Epidermal melanocyte (primary cell): Measurements from ENCODE around the gene NCCRP1.
"Not testable (repeated sequence)": the region's sequence is repeated elsewhere in the genome, so short reads cannot be mapped to it uniquely, and the experiment has no call there.

Experiments
- DNase-seq: peaks from one replicate; pipeline ENCODE4 v3.0.0; 2011; ENCODE audit warnings: low spot score; ENCODE audit not compliant: insufficient read length

NCCRP1 gene

DNA sequence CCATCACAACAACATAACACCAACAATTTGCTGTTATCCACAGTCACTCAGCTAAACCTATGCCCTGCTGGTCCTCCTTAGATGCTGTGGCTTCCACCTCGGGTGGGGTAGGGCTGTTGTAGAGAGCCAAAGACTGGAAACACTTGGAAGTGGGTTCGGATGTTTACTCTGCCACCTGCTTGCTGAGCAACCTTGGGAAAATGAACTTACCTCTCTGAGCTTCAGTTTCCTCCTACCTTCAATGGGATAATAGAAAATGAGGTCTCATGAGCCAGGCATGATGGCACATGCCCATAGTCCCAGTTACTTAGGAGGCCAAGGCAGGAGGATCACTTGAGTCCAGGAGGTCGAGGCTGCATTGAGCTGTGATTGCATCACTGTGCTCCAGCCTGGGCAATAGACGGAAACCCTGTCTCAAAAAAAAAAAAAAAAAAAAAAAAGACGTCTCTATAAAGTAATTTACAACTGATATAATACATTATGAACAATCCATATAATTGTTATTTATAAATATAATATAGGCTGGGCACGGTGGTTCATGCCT is 10.6 kb downstream of the NCCRP1 start:
- DNase-seq = no peak

DNA sequence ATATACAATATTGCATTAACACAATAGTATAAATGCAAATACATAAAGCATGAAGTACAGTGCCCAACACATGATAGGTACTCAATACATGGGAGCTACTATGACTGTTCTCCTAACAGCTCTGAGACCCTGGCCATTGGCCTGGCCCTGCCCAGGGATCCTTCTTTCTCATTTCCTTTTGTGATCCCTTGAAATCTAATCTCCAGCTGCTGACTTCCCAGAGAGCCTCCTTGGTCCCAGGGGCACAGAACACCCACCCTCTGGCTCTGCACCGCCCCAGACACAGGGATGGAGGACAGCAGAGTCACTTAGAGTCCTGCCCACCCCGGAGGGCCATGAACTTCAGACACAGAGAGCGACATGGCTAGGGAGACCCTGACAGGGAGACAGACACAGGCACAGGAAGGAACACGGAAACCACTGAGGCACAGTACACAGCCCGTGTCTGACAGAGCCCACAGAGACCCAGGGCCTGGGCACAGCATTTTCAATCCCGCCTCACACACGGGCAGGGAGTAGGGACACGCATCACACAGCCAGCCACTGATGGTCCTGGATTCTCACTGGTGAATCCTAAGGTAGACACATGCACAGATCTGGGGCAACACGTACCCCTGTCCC is 11.5 kb downstream of the NCCRP1 start:
- DNase-seq = no peak

DNA sequence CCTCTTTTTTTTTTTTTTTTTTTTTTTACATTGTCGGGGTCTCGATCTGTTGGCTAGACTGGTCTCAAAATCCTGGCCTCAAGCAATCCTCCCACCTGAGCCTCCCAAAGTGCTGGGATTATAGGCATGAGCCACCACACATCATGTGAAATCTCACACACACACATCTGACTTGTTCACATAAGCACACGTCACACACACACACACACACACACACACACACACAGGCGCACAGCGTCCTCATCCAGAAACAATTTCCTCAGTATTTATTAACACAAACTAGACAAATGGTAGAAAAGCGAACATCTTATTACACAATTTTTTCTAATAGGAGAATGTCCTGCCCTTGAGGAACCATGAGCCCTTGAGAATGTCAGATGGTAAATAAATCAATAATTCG is 12.4 kb downstream of the NCCRP1 start:
- no peak for DNase-seq

DNA sequence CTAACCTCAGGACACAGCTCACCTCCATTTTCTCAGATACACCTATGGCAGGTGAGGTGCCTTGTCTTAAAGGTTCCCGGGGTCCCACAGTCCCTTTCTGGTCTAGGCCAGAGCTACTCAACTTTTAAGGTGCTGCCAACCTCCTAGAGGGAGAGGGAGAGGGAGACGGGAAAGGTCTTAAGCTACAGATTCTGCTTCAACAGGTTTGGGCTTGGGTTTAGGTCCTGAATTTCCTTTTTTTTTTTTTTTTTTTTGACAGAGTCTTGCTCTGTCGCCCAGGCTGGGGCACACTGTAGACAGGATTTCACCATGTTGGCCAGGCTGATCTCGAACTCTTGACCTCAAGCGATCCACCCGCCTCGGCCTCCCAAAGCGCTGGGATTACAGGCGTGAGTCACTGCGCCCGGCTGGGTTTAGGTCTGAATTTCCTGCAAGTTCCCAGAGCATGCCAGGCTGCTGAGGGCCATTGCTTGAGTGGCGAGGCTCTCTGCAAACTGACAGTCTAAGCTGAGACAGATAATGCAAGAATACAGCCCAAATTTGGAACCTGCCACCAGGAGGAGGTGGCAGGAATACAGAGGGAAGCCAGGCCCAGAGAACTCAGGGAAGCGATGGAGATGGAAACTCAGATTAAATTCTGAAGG is 15.1 kb downstream of the NCCRP1 start:
- DNase-seq = no peak

DNA sequence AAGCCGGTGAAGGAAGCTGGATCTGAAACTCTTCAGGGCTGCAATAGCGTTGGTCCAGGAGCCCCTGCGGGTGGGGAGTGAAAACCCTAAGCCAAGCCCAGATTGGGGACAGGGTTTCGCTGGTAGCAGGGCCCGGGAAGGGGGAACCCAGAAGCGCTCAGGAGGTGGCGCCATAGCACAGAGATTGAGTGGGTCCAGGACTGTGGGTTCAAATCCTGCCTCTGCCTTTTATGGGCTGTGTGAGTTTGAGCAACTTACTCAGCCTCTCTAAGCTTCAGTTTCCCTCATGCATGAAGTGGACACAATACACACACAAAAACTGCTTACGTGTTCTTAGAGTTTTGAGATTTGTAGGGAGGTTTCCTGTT is 15.6 kb downstream of the NCCRP1 start:
- no peak for DNase-seq

DNA sequence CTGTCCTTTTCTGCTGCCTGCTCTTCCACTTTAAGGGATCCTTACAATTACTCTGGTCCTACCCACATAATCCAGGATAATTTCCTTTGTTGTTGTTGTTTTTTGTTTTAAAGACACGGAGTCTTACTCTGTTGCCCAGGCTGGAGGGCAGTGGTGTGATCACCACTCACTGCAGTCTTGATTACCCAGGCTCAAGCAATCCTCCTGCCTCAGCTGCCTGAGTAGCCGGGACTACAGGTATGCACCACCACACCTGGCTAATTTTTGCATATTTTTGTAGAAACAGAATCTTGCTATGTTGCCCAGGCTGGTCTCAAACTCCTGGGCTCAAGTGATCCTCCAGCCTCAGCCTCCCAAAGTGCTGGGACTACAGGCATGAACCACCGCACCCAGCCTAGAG is 18.6 kb downstream of the NCCRP1 start:
- not testable (repeated sequence) for DNase-seq

DNA sequence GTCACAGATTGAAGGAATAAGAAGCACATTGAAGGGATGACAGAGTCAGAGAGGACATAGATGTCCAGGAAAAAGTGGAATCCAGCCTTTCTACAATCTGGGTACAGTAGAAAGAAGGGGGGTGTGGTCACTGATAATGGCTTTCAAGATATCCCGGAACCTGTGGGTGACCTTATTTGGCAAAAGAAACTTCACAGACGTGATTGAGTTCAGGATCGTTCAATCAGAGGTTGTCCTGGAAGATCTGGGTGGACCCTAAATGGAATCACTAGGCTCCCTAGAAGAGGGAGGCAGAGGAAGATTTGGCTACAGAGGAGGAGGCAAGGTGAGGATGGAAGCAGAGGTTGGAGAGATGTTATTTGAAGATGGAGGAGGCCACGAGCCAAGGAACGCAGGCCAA is 20.3 kb downstream of the NCCRP1 start:
- DNase-seq = no peak

DNA sequence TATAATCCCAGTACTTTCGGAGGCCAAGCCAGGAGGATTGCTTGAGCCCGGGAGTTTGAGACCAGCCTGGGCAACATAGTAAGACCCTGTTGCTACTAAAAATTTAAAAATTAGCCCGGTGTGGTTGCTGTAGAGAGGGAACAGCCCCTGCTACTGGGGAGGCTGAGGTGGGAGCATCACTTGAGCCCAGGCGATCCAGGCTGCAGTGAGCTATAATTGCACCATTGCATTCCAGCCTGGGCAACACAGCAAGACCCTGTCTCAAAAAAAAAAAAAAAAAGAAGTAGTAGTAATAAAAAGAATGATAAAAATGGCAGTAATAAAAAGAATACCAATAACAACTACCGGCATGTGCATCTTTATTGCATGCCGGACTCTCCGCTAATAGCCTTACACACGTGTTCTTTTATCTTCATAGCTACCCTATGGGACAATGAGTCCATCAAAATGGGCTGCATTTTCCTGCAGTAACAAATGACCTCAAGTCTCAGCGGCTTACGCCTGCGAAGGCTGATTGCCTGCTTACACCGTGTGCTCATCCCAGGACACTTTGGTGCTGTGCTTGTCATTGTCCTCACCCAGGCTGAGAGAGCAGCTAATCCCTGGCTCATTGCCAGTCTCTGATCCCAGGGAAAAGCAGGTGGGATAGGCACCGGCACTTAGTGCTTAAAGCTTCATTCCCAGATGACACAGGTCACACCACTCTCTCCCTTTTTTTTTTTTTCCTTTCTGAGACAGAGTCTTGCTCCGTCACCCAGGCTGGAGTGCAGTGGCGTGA is 21.7 kb downstream of the NCCRP1 start:
- DNase-seq = no peak

DNA sequence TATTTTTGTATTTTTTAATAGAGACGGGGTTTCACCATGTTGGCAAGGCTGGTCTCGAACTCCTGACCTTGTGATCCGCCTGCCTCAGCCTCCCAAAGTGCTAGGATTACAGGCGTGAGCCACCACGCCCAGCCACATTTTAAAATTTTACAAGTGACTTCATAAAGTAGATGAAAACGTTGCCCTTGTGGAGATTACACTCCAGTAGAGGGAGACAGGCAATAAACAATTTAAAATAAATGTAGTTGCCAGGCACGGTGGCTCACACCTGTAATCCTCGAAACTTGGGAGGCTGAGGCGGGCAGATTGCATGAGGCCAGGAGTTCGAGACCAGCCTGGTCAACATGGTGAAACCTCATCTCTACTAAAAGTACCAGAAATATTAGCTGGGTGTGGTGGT is 22.3 kb downstream of the NCCRP1 start:
- DNase-seq = not testable (repeated sequence)

DNA sequence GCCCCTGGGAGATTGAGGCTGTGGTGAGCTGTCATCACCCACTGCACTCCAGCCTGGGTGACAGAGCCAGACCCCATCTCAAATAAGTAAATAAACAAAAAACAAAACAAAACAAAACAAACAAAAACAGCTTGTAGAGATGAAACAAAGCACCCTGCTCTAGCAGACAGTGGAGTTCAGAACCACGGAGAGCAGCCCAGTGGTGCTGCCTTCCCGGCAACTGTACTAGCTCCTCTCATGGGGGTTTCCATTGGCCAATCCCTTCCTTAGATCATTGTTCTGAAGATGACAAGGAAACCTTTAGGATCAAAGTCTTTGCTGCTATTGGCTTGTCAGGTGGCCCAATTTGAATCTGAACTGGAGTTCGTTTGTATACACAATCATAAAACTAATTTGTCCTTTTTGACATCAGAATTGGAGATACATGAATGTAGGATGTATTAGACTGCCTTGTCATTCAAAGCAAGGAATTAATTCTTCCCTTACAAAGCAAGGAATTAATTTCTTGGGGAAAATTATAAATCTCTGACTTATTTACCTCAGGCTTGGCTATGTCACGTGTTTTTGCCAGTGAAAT is 27.0 kb downstream of the NCCRP1 start:
- DNase-seq = no peak

DNA sequence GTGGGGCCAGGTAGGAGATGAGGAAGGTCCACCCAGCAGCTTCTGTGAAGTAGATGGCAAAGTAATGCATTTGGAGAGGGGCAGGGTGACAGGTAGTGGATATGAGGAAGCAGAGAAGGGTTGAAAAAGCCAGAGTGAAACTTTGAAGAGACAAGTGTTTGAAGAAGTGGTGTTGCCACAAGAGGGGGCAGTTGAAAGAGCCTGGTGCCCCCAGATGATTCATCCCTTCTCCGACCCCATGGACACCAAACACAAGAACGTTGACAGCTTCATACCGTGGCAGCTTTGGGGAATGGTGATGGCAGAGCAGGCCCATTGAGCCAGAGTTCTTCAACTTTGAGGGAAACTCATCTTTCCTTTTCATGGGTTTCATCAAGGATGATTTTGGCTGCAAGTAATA is 28.1 kb downstream of the NCCRP1 start:
- DNase-seq = no peak

DNA sequence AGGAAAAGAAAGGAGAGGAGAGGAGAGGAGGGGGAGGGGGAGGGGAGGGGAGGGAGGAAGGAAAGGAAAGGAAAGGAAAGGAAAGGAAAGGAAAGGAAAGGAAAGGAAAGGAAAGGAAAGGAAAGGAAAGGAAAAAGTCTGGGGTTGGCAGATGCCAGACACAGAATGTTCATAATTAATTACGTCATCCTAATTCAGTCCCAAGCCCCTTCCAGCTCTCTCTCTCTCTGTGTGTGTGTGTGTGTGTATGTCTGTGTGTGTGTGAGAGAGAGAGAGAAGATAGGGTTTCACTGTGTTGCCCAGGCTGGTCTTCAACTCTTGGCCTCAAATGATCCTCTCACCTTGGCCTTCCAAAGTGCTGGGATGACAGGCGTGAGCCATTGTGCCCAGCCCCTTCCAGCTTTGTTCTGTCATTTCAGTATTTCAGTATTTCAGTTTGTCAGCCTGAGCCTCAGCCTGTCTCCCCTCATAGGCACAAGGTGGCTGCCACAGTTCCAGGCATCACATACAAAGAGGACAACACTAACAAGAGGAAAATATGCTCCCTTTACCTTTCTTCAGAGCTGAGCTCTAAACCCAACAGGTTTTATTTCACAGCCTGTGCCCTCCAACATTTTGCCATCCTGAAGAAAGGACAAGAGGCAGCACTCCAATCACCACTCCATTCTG is 33.5 kb downstream of the NCCRP1 start:
- no peak for DNase-seq

DNA sequence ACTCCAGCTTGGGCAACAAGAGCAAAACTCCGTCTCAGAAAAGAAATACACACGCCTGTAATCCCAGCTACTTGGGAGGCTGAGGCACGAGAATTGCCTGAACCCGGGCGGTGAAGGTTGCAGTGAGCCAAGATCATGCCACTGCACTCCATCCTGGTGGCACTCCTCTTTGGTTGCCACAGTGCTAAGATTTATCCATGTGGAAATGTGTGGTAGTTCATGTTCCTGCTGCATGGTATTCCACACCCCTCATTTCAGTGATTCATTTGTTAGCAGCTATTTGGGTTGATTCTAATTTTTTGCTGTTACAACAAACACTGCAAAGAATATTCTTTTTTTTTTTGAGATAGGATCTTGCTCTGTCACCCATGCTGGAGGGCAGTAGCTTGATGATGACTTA is 35.9 kb downstream of the NCCRP1 start:
- DNase-seq = no peak

DNA sequence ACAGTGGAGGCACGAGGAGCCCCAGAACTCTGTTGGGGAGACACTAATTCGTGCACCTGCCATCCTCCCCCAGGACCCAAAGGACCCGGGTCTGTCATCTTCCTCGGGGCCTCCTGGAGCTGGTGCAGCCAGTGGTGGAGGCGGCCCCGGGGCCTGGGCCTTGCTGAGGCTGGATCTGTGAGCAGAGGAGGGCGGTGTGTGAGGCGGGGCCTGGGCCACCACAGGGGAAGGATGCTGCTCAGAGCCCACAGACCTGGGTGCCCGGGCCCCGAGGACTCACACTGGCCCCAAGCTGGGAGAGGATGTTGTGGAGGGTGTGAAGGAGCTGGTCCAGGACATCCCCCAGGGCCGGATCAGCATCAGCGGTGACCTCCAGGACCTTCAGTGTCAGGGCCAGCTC is 39.8 kb downstream of the NCCRP1 start:
- DNase-seq = no peak

DNA sequence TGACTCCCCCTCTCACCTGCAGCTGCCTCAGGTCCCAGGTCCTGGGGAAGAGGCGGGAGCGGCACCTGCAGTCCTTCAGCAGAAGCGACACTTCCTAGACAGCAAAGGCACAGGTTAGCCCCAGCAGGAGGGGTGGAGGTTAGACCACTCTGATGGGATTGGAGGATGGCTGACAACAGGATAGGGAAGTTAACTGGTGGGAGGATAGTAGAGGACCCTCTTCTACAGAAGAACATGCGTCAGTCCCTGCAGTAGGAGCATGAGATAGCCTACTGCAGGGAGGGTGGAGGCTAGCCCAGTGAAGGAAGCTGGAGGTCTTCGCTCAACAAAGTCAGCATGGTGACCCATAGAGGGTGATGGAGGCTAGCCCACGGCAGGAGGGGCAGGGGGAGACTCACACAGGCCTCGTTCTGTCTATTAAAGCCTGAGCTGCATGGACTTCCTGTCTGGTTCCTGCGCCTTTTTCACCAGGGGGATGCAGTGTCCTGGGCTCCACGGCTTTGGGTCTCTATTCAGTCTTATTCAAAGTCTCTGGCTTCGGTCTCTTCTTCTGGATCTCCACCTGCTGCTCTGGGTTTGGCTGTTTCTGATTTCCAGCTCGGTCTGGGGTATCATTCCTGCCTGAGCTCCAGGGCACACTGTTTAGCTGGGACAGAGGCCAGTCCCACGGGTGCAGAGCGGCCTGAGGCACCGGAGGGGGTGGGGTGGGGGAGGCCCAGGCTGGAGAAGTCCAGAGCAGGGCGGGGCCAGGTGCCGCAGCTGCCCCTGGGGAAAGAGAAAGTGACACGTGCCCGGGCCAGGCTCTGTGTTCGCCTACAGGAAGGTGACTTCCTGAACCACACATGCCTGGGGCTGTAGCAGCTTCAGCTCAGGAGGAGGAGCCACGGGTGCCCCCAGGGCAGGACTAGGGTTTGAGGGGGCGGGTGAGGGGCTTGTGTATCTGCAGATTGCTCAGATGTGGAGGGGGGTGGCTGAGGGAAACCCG is 40.7 kb downstream of the NCCRP1 start:
- DNase-seq = no peak

DNA sequence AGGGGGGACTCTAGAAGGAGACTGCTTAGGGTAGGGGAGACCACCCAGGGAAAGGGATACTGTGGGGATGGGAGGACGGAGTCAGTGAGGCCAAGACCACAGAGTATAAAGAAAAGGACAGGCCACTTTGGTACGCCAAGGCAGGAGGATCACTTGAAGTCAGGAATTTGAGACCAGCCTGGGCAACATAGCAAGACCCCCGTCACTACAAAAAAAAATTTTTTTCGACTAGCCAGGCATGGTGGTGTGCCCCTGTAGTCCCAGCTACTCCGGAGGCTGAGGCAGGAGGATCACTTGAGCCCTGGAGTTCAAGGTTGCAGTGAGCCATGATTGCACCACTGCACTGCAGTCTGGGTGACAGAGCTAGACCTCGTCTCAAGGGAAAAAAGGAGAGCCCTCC is 41.4 kb downstream of the NCCRP1 start:
- DNase-seq = no peak

DNA sequence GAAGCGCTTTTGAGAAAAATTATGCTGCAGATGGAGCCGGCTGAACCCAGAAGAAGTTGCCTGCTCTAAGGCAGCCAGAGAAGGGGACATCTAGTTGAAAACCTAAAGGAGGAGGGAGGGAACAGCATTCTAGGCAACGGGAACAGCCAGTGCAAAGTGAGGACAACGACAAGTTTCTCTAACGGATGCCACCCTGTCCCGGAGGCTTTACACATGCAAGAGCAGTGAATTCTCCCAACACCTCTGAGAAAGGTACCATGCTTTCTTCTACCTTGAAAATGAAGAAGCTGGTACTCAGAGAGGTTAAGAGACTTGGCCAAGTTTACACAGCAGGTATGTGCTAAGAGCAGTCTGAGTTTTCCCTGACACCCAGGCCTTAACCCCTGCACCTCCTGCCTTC is 42.2 kb downstream of the NCCRP1 start:
- DNase-seq = no peak

DNA sequence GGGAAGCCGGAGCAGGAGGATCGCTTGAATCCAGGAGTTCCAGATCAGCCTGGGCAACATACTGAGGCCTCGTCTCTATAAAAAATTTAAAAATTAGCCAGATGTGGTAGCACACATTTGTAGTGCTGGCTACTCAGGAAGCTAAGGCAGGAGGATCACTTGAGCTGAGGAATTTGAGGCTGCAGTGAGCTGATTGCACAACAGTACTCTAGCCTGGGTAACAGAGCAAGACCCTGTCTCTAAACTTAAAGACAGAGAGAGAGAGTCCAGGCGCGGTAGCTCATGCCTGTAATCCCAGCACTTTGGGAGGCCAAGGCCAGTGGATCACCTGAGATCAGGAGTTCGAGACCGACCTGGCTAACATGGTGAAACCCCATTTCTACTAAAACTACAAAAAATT is 43.7 kb downstream of the NCCRP1 start:
- no peak for DNase-seq

DNA sequence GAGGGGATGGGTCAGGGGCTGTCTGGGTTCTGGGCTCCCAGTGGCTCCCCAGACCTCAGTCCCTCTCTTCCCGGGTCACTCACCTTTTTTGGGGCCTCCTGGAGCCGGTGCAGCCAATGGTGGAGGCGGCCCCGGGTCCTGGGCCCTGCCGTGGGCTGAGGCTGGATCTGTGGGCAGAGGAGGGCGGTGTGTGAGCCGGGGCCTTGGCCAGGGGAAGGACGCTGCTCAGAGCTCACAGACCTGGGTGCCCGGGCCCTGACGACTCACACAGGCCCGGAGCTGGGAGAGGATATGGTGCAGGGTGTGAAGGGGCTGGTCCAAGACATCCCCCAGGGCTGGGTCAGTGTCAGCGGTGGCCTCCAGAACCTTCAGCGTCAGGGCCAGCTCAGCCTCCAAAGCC is 47.0 kb downstream of the NCCRP1 start:
- not testable (repeated sequence) for DNase-seq

DNA sequence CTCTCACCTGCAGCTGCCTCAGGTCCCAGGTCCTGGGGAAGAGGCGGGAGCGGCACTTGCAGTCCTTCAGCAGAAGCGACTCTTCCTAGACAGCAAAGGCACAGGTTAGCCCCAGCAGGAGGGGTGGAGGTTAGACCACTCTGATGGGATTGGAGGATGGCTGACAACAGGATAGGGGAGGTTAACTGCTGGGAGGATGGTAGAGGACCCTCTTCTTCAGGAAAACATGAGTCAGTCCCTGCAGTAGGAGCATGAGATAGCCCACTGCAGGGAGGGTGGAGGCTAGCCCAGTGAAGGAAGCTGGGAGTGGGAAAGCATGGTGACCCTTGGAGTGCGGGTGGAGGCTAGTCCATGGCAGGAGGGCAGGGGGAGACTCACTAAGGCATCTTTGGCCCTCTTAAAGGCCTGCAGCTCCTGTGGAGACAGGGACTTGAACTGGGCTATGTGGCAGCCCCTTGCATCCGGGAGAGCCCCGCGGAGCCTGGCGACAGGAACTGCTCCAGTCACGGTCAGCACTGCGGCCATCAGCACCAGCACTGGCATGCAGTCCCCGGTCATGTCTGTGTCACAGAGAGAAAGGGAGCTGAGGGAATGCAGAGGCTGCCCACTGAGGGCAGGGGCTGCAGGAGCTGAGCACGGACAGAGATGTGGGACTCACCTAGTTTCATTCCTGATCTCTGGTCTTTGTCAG is 47.8 kb downstream of the NCCRP1 start, which contains the start of gene IFNL3:
Gene IFNL3, minus strand, starts transcription at position 597 of the 691 bp plus-strand sequence. Its CDS starts 39 bp downstream, at position 558.
- DNase-seq = not testable (repeated sequence)
